ENCODE measurements around the gene CELF2.

CELF2 gene

DNA sequence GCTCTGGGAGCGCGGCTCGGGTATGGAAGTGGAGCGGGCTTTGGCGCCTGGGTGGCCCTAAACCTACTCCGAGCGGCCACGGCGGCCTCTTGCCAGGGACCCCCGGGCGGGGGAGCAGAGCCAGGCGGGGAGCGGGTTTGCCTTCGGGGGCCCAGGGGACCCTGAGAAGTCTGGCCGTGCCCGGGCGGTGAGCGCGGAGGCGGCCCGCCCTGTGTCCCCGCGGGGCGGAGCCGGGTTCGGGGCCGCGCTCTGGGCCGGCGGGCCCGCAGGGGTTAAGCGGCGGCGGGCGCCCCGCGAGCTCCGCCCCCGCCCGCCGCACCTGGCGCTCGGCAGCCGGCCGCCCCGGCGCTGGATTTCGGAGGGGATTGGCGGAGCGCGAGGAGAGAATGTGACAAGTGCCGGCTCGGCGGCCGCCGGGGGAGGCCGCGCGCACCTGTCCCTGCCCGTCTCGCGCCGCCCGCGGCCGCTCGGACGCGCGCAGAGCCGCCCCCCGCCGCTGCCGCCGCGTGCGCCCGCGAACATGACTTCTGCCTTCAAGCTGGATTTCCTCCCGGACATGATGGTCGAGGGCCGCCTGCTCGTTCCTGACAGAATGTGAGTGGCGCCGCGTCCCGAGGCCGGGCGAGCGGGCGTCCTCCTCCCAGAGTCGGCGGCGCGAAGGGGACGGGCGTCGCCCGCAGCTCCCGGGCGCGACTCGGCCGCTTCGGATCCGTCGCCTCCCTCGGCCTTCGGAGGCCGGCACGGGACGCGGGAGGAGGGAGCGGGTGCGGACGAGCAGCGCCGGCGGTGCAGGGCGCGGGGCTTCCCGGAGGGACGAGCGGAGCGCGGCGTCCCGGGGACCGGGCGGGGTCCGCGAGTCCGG, at the start of gene CELF2:
Gene CELF2, plus strand, starts transcription at position 303 of the 862 bp plus-strand sequence. Its CDS starts 218 bp downstream, at position 521.
- DNase-seq (ENCODE audit: low read depth), result no peak
- TF ChIP-seq, protein P1, sequence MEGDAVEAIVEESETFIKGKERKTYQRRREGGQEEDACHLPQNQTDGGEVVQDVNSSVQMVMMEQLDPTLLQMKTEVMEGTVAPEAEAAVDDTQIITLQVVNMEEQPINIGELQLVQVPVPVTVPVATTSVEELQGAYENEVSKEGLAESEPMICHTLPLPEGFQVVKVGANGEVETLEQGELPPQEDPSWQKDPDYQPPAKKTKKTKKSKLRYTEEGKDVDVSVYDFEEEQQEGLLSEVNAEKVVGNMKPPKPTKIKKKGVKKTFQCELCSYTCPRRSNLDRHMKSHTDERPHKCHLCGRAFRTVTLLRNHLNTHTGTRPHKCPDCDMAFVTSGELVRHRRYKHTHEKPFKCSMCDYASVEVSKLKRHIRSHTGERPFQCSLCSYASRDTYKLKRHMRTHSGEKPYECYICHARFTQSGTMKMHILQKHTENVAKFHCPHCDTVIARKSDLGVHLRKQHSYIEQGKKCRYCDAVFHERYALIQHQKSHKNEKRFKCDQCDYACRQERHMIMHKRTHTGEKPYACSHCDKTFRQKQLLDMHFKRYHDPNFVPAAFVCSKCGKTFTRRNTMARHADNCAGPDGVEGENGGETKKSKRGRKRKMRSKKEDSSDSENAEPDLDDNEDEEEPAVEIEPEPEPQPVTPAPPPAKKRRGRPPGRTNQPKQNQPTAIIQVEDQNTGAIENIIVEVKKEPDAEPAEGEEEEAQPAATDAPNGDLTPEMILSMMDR (IDR thresholded peaks at IDR 0.05; ENCODE audit: low read length, missing control alignments), result no peak
- peak within 1 kb of the TSS; percentile 54 for H3K4me3 ChIP-seq (replicated peaks; ENCODE audit: low read depth, low read length)

DNA sequence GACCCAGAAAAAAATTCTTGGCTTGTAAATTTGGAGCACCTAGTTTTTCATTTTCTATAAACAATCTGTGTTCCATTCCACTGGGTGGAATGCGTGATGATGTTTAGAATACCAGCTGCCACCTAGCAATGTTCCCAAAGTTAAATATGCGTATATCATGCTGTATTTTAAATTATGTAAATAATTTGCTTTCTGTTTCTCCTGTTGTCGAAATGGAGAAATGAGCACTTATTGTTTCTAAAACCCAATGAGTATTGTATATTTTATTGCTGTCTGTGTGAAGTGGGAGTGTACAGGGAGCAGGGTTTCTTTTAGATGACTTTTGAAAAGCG, 49.4 kb upstream of the CELF2 start:
- no peak for DNase-seq (ENCODE audit: low read depth)
- H3K4me3 ChIP-seq (replicated peaks; ENCODE audit: low read depth, low read length), result no peak overlapping the region
- TF ChIP-seq, protein P1 (IDR thresholded peaks at IDR 0.05; ENCODE audit: low read length, missing control alignments), result no peak

DNA sequence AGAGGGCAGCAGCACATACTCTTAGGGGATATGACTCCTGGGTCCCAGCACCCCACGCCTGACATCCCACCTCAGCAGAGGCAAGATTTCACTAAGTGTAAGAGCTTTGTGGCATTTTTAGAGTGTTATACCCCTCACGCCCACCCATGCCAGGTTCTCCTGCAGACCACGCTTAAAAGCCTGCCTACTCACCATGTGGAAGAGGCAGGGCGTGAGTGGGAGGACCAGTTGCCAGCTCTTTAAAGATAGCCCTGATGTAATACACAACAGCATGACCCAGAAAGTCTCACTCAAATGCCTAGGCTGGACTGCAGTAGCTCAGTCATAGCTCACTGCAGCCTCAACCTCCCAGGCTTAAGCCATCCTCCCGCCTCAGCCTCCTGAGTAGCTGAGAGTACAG, 44.4 kb upstream of the CELF2 start:
- DNase-seq (ENCODE audit: low read depth), result no peak
- TF ChIP-seq, protein P1 (IDR thresholded peaks at IDR 0.05; ENCODE audit: low read length, missing control alignments), result no peak
- no peak overlapping the region for H3K4me3 ChIP-seq (replicated peaks; ENCODE audit: low read depth, low read length)

DNA sequence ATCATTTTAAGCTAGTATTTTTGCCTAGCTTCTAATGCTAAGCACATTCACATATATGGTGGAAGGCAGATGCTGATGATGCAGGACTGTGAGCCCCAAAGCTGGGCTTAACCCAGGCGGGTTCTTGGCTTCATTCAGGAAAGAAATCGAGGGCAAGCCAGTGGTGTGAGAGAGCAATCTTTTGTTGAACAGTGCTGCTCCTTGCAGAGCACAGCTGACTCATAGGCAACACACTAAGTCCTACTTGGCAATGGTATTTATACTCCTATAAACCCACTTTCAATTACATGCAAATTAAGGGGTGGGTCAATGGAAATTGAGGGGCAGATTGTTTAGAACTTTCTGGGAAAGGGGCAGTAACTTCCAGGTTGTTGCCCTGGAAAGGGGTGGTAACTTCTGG, 42.0 kb upstream of the CELF2 start:
- no peak for DNase-seq (ENCODE audit: low read depth)
- TF ChIP-seq, protein P1 (IDR thresholded peaks at IDR 0.05; ENCODE audit: low read length, missing control alignments), result no peak
- H3K4me3 ChIP-seq (replicated peaks; ENCODE audit: low read depth, low read length), result no peak overlapping the region

DNA sequence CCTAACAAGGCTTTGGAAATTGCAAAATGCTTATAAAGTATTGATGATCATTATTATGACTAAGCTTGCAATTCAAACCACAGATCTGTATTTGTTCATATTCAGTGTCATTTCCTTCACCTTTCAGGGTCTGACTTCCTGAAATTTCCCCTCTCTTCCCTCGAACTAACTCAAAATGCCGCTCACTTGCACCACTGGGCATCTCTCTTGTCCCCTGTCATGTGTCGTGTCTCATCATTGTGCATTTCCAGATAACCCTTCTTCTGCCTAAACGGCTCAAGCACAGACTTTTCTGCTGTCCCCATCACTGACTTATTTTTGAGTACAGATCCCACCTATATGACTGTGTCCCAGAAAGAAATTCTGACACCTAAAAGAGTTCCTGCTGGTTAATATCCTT, 41.0 kb upstream of the CELF2 start:
- no peak for DNase-seq (ENCODE audit: low read depth)
- TF ChIP-seq, protein P1 (IDR thresholded peaks at IDR 0.05; ENCODE audit: low read length, missing control alignments), result no peak
- no peak overlapping the region for H3K4me3 ChIP-seq (replicated peaks; ENCODE audit: low read depth, low read length)

DNA sequence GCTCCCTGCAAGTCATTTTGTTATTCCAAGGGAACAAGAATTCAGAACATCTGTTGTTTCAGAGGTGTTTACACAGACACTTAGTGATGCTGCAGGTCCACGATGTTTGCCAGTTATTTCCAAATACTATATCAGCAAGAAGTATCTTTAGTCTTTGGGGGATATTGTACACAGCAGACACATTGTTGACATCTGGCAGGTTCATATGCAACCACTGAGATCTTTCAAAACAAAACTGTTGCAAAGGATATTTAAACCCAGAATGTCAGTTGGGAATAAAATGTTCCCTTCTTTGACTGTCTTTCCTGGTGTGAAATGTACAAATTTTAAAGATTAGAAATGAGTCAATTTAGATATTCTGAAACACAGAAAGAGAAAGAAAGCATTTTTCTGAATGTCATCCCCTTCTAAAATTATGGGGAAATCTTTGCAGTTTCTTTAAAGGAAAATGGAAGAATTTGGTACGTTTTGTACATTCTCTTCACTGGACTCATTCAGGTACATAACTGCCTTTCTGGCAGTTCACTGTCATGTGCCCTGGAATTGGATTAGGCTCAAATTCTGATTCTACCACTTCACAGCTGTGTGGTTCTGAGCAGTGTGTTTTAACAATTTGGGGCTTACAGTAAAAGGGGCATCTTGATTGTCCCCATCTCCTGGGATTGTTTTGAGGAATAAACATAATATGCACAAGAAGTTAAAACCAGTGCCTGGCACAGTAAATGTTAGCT, 40.3 kb upstream of the CELF2 start:
- TF ChIP-seq, protein P1 (IDR thresholded peaks at IDR 0.05; ENCODE audit: low read length, missing control alignments), result no peak
- no peak for DNase-seq (ENCODE audit: low read depth)
- no peak overlapping the region for H3K4me3 ChIP-seq (replicated peaks; ENCODE audit: low read depth, low read length)
